Measurements from ENCODE around the gene ZFAND3. TPM values are rescaled to one million over a fixed set of nuclear protein-coding genes. Genes with fewer than 3 reads are reported as not detected.
A peak's percentile ranks its signal among the peaks of the same experiment; 100 is the strongest.

The ZFAND3 gene
- total RNA-seq, 1 experiment from 2014 or later: 64.0 TPM

DNA sequence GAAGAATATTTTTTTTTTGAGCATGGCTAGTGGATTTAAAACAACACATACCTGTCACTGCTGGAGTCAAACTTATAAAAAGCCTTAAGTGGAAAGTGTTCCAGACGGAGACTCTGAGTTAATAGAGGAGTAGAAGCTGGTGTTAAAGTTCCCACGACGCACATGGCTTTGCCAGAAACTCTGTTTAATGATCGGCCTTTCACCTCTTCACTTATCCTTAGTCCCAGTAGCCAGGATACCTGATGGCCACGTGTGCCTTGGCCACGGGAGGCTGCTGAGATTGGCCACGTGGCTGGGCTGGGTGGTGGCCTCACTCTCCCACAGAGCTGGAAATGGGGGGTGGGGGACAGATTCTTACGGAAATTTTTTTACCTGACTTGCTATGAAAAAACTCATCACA is 333.1 kb downstream of the ZFAND3 start:
- no peaks in the 10 kb centered on the region for H3K27me3 ChIP-seq (replicated peaks; ENCODE audit: insufficient read depth, low read depth, low read length, poor library complexity)
- H3K27ac ChIP-seq (ENCODE audit: low read depth, low read length, poor library complexity, severe bottlenecking): no peak overlapping the region
- POLR2A ChIA-PET (ENCODE audit: low non-redundant PET): no interaction called here
- no peak overlapping the region for H3K4me3 ChIP-seq (ENCODE audit: low read depth, low read length, poor library complexity, severe bottlenecking)
- no peak for TF ChIP-seq EZH2 (IDR thresholded peaks at IDR 0.05; ENCODE audit: borderline replicate concordance, low read depth, low read length, poor library complexity, severe bottlenecking)
- TF ChIP-seq, protein P1, sequence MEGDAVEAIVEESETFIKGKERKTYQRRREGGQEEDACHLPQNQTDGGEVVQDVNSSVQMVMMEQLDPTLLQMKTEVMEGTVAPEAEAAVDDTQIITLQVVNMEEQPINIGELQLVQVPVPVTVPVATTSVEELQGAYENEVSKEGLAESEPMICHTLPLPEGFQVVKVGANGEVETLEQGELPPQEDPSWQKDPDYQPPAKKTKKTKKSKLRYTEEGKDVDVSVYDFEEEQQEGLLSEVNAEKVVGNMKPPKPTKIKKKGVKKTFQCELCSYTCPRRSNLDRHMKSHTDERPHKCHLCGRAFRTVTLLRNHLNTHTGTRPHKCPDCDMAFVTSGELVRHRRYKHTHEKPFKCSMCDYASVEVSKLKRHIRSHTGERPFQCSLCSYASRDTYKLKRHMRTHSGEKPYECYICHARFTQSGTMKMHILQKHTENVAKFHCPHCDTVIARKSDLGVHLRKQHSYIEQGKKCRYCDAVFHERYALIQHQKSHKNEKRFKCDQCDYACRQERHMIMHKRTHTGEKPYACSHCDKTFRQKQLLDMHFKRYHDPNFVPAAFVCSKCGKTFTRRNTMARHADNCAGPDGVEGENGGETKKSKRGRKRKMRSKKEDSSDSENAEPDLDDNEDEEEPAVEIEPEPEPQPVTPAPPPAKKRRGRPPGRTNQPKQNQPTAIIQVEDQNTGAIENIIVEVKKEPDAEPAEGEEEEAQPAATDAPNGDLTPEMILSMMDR (conservative IDR thresholded peaks at IDR 0.05; ENCODE audit: low read depth, low read length): no peak
- peaks cover 29% of the 10 kb centered on the region for H3K4me1 ChIP-seq (ENCODE audit: insufficient read depth, low read length, poor library complexity, severe bottlenecking)
- no peaks in the 10 kb centered on the region for H3K36me3 ChIP-seq (ENCODE audit: insufficient read depth, low read length, poor library complexity, severe bottlenecking)
- no peaks in the 10 kb centered on the region for H3K9me3 ChIP-seq (ENCODE audit: low read depth, low read length, poor library complexity, severe bottlenecking)
- intact Hi-C loops (cut with micrococcal nuclease; ENCODE audit: unreplicated experiment): no loop called here
- CTCF ChIA-PET: no interaction called here
- no TSS peak for BruUV-seq (replicated peaks)
- DNase-seq (ENCODE audit: low spot score): no peak

DNA sequence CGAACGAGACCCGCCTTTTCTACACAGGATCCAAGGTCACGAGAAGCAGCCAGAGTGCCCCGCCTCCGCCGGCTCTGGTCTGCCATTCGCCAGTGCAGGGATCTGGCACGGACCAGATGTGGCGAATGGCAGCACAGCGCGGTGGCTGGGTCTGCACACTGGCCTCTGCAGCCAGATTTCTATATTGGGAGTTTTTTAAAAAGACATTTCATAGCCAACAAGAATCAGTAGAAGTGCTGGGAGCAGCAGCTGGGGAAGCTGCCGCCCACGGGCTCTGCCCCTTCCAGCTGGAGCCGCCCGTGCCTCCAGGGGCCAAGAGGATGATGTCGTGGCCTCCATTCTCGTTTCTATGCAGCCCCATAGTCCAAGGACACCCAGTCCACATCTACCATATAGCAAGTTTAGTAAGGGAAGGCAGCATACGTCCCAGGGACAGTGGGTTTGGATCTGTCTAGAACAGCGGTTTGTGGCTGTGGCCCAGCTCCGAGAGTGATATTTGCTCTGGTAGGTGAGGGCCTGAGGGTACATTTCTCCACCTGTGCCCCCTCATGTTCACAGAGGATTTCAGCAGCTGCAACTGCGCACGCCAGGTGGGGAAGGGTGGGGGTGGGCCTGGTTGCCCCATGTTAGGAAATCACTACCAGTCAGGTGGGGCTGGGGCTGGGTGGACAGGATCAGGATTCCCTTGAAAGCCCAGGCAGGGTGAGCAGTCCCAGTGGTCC is 333.7 kb downstream of the ZFAND3 start:
- Histone ChIP-seq H3K36me3 (ENCODE audit: insufficient read depth, low read length, poor library complexity, severe bottlenecking) (no peaks in the 10 kb centered on the region), H3K27ac (ENCODE audit: low read depth, low read length, poor library complexity, severe bottlenecking) (no peak overlapping the region), H3K4me3 (ENCODE audit: low read depth, low read length, poor library complexity, severe bottlenecking) (no peak overlapping the region), H3K4me1 (ENCODE audit: insufficient read depth, low read length, poor library complexity, severe bottlenecking) (peaks cover 29% of the 10 kb centered on the region), H3K9me3 (ENCODE audit: low read depth, low read length, poor library complexity, severe bottlenecking) (no peaks in the 10 kb centered on the region), H3K27me3 (replicated peaks; ENCODE audit: insufficient read depth, low read depth, low read length, poor library complexity) (no peaks in the 10 kb centered on the region)
- CTCF ChIA-PET: no interaction called here
- no TSS peak for BruUV-seq (replicated peaks)
- DNase-seq (ENCODE audit: low spot score): no peak
- TF ChIP-seq, protein P1 (conservative IDR thresholded peaks at IDR 0.05; ENCODE audit: low read depth, low read length): no peak
- no peak for TF ChIP-seq EZH2 (IDR thresholded peaks at IDR 0.05; ENCODE audit: borderline replicate concordance, low read depth, low read length, poor library complexity, severe bottlenecking)
- POLR2A ChIA-PET (ENCODE audit: low non-redundant PET): no interaction called here
- intact Hi-C loops (cut with micrococcal nuclease; ENCODE audit: unreplicated experiment): no loop called here

DNA sequence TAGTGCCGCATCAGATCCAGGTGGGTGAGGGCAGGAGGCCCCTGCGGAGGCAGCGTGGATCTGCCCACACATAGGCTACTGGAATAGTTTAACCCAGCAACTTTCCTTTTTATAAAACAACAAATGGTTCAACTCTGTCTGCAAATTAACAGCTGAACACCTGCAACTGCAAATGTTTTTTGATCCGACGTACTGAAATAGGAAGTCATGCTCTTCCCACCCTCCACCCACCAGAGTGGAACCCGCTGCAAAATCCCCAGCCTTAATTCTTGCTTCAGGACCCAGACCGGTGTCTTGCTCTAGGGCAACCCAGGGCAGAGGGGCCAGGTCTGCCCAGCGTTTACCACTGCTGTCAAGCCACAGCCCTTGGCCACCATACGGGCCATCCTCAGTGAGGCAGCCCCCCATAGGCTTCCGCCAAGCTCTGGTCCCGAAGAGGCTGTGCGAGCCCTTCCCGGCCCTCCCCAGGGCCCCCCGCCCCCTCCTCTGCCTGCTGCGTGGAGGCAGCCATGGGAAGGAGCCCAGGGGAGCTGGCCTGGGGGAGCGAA is 334.3 kb downstream of the ZFAND3 start:
- no peaks in the 10 kb centered on the region for H3K36me3 ChIP-seq (ENCODE audit: insufficient read depth, low read length, poor library complexity, severe bottlenecking)
- no peak for DNase-seq (ENCODE audit: low spot score)
- no peak overlapping the region for H3K4me3 ChIP-seq (ENCODE audit: low read depth, low read length, poor library complexity, severe bottlenecking)
- H3K4me1 ChIP-seq (ENCODE audit: insufficient read depth, low read length, poor library complexity, severe bottlenecking): peaks cover 23% of the 10 kb centered on the region
- BruUV-seq (replicated peaks): TSS peak; percentile 34
- ChIA-PET POLR2A (ENCODE audit: low non-redundant PET) (no interaction called here), CTCF (no interaction called here)
- intact Hi-C loops (cut with micrococcal nuclease; ENCODE audit: unreplicated experiment): no loop called here
- no peaks in the 10 kb centered on the region for H3K9me3 ChIP-seq (ENCODE audit: low read depth, low read length, poor library complexity, severe bottlenecking)
- TF ChIP-seq, protein P1 (conservative IDR thresholded peaks at IDR 0.05; ENCODE audit: low read depth, low read length): no peak
- no peak for TF ChIP-seq EZH2 (IDR thresholded peaks at IDR 0.05; ENCODE audit: borderline replicate concordance, low read depth, low read length, poor library complexity, severe bottlenecking)
- H3K27ac ChIP-seq (ENCODE audit: low read depth, low read length, poor library complexity, severe bottlenecking): no peak overlapping the region
- H3K27me3 ChIP-seq (replicated peaks; ENCODE audit: insufficient read depth, low read depth, low read length, poor library complexity): no peaks in the 10 kb centered on the region
